Activated CD8-positive, alpha-beta T cell treated with anti-CD3 and anti-CD28 coated beads, Interleukin-2, amount 10 ng/mL, durations not matched to agents 7 days and 5 days (primary cell): ENCODE measurements around the gene ZMIZ1. TPM values are rescaled to one million over a fixed set of nuclear protein-coding genes. Genes with fewer than 3 reads are reported as not detected.
"Not testable (repeated sequence)": the region's sequence is repeated elsewhere in the genome, so short reads cannot be mapped to it uniquely, and the experiment has no call there.

Experiments used
- ATAC-seq: fragments of 150-1000 bp; cut with Tn5 transposase; one replicate; pipeline ENCODE4 v1.10.0; 2021; ENCODE audit warnings: moderate library complexity
- CTCF ChIA-PET: fragments of 350-600 bp; sonication (Branson Sonifier 250); formaldehyde crosslinking; loops from one replicate; lab custom pipeline; 2021; ENCODE audit warnings: antibody characterized with exemption; lab: Charles Lee
- POLR2A ChIA-PET: fragments of 350-600 bp; sonication (Branson Sonifier 250); formaldehyde crosslinking; loops from one replicate; lab custom pipeline; 2021; ENCODE audit warnings: antibody characterized with exemption; lab: Charles Lee
- DNase-seq: peaks from one replicate; pipeline ENCODE4 v3.0.0-alpha.2; 2020
- H3K27ac Mint-ChIP-seq: one replicate; pipeline ENCODE4 v1.8.0; 2021; ENCODE audit warnings: mild to moderate bottlenecking, mixed read lengths
- H3K27me3 Mint-ChIP-seq: one replicate; pipeline ENCODE4 v1.8.0; 2021; ENCODE audit warnings: low read depth, mixed read lengths
- H3K36me3 Mint-ChIP-seq: one replicate; pipeline ENCODE4 v1.8.0; 2021; ENCODE audit warnings: low read depth, mixed read lengths
- H3K4me1 Mint-ChIP-seq: one replicate; pipeline ENCODE4 v1.8.0; 2021; ENCODE audit warnings: low read depth, mixed read lengths
- H3K4me3 Mint-ChIP-seq: one replicate; pipeline ENCODE4 v1.8.0; 2021; ENCODE audit warnings: mild to moderate bottlenecking, mixed read lengths
- H3K9me3 Mint-ChIP-seq: one replicate; pipeline ENCODE4 v1.8.0; 2022; ENCODE audit warnings: mixed read lengths; ENCODE audit not compliant: insufficient read depth
- total RNA-seq, 2 experiments: library from RNA; stranded (reverse); gene quantifications; one replicate each; pipeline ENCODE4 v1.2.3, GENCODE V29; 2021

Gene ZMIZ1
- total RNA-seq, 2 experiments from 2014 or later: 39.9 to 40.6 TPM

GRCh38 chr10:79327090-79327457 is 258.3 kb downstream of the ZMIZ1 start:
- ChIA-PET CTCF (interaction anchor here (2.7 kb wide), 1 partner anchor 18 kb away, joined by 7 read pairs; no protein-coding TSS in a partner anchor), POLR2A (interaction anchor here (1.7 kb wide), 1 partner anchor 21 kb away, joined by 9 read pairs; the partner anchor contains the start of gene PPIF)
- no peak overlapping the region for H3K4me3 Mint-ChIP-seq
- H3K4me1 Mint-ChIP-seq: peaks cover 42% of the 10 kb centered on the region
- H3K27me3 Mint-ChIP-seq: no peaks in the 10 kb centered on the region
- H3K9me3 Mint-ChIP-seq: no peaks in the 10 kb centered on the region
- peaks cover 1% of the 10 kb centered on the region for H3K36me3 Mint-ChIP-seq
- no peak for DNase-seq
- H3K27ac Mint-ChIP-seq: no peak overlapping the region
- no peak for ATAC-seq

- peaks cover 2% of the 10 kb centered on the region for H3K36me3 Mint-ChIP-seq
- CTCF ChIA-PET: interaction anchor here (1.1 to 2.7 kb wide), 2 partner anchors 16 to 17 kb away, joined by 3 to 7 read pairs; no protein-coding TSS in a partner anchor
- no peaks in the 10 kb centered on the region for H3K27me3 Mint-ChIP-seq
- no peak for DNase-seq
- no peak overlapping the region for H3K4me3 Mint-ChIP-seq
- H3K9me3 Mint-ChIP-seq: no peaks in the 10 kb centered on the region
- H3K27ac Mint-ChIP-seq: no peak overlapping the region
- POLR2A ChIA-PET: no interaction called here
- ATAC-seq: no peak
- H3K4me1 Mint-ChIP-seq: peaks cover 34% of the 10 kb centered on the region
These were observed 259.5 kb downstream of the ZMIZ1 start for GRCh38 chr10:79328147-79328701.

- CTCF ChIA-PET: interaction anchor here (1.0 to 9.0 kb wide), 6 partner anchors 9 to 139 kb away, joined by 3 to 73 read pairs (median 6); no protein-coding TSS in a partner anchor
- H3K9me3 Mint-ChIP-seq: no peaks in the 10 kb centered on the region
- POLR2A ChIA-PET: interaction anchor here (4.4 kb wide), 1 partner anchor 19 kb away, joined by 21 read pairs; the partner anchor contains the start of gene PPIF
- peaks cover 27% of the 10 kb centered on the region for H3K4me1 Mint-ChIP-seq
- ATAC-seq (no peak), DNase-seq (no peak)
- no peak overlapping the region for H3K27ac Mint-ChIP-seq
- H3K4me3 Mint-ChIP-seq: no peak overlapping the region
- peaks cover 2% of the 10 kb centered on the region for H3K36me3 Mint-ChIP-seq
- no peaks in the 10 kb centered on the region for H3K27me3 Mint-ChIP-seq
These were observed 260.2 kb downstream of the ZMIZ1 start for GRCh38 chr10:79328737-79329504.

GRCh38 chr10:79329529-79329928 is 260.8 kb downstream of the ZMIZ1 start:
- Mint-ChIP-seq H3K4me1 (peaks cover 21% of the 10 kb centered on the region), H3K4me3 (no peak overlapping the region), H3K27ac (no peak overlapping the region), H3K36me3 (peaks cover 2% of the 10 kb centered on the region), H3K27me3 (no peaks in the 10 kb centered on the region), H3K9me3 (no peaks in the 10 kb centered on the region)
- CTCF ChIA-PET: interaction anchor here (1.0 to 9.0 kb wide), 6 partner anchors 9 to 138 kb away, joined by 3 to 73 read pairs (median 6); partner anchors contain the start of gene PPIF
- ATAC-seq (no peak), DNase-seq (no peak)
- POLR2A ChIA-PET: interaction anchor here (4.4 kb wide), 1 partner anchor 18 kb away, joined by 21 read pairs; the partner anchor contains the start of gene PPIF

- Mint-ChIP-seq H3K9me3 (no peaks in the 10 kb centered on the region), H3K27me3 (no peaks in the 10 kb centered on the region), H3K4me1 (peaks cover 16% of the 10 kb centered on the region), H3K36me3 (peaks cover 2% of the 10 kb centered on the region), H3K27ac (no peak overlapping the region), H3K4me3 (no peak overlapping the region)
- ATAC-seq (peak; percentile 12), DNase-seq (no peak)
- CTCF ChIA-PET: interaction anchor here (1.2 to 9.0 kb wide), 6 partner anchors 9 to 17 kb away, joined by 3 to 73 read pairs (median 8); partner anchors contain the start of gene PPIF
- POLR2A ChIA-PET: interaction anchor here (0.8 to 4.4 kb wide), 6 partner anchors 8 to 113 kb away, joined by 3 to 21 read pairs (median 6); partner anchors contain the start of gene PPIF
These were observed 262.5 kb downstream of the ZMIZ1 start for GRCh38 chr10:79331226-79331625.

GRCh38 chr10:79331709-79332108 is 262.9 kb downstream of the ZMIZ1 start:
- Mint-ChIP-seq H3K4me1 (peaks cover 16% of the 10 kb centered on the region), H3K27me3 (no peaks in the 10 kb centered on the region), H3K36me3 (peaks cover 2% of the 10 kb centered on the region), H3K27ac (peak overlapping the region; percentile 47), H3K9me3 (no peaks in the 10 kb centered on the region), H3K4me3 (no peak overlapping the region)
- ATAC-seq (peak; percentile 75), DNase-seq (peak; percentile 60)
- POLR2A ChIA-PET: interaction anchor here (0.8 to 4.4 kb wide), 6 partner anchors 8 to 113 kb away, joined by 3 to 21 read pairs (median 6); partner anchors contain the start of gene PPIF
- CTCF ChIA-PET: interaction anchor here (1.2 to 9.0 kb wide), 5 partner anchors 8 to 17 kb away, joined by 3 to 73 read pairs (median 7); partner anchors contain the start of gene PPIF

- ATAC-seq, H3K4me3 Mint-ChIP-seq, DNase-seq, H3K36me3 Mint-ChIP-seq, H3K27me3 Mint-ChIP-seq, H3K27ac Mint-ChIP-seq, H3K9me3 Mint-ChIP-seq: not testable (repeated sequence)
- POLR2A ChIA-PET: interaction anchor here (1.5 to 4.4 kb wide), 2 partner anchors 10 to 15 kb away, joined by 4 to 21 read pairs; partner anchors contain the start of gene PPIF
- H3K4me1 Mint-ChIP-seq: peaks cover 16% of the 10 kb centered on the region
- CTCF ChIA-PET: interaction anchor here (2.4 to 9.0 kb wide), 3 partner anchors 12 to 13 kb away, joined by 7 to 73 read pairs (median 33); partner anchors contain the start of gene PPIF
These were observed 264.0 kb downstream of the ZMIZ1 start for GRCh38 chr10:79332610-79333315.

- no peak for DNase-seq
- Mint-ChIP-seq H3K9me3 (no peaks in the 10 kb centered on the region), H3K27me3 (no peaks in the 10 kb centered on the region), H3K4me3 (no peak overlapping the region), H3K4me1 (peaks cover 16% of the 10 kb centered on the region), H3K36me3 (peaks cover 2% of the 10 kb centered on the region), H3K27ac (no peak overlapping the region)
- no peak for ATAC-seq
- POLR2A ChIA-PET: interaction anchor here (1.5 to 4.4 kb wide), 2 partner anchors 11 to 14 kb away, joined by 4 to 21 read pairs; partner anchors contain the start of gene PPIF
- CTCF ChIA-PET: interaction anchor here (3.0 to 9.0 kb wide), 2 partner anchors 12 to 13 kb away, joined by 33 to 73 read pairs; partner anchors contain the start of gene PPIF
These were observed 264.7 kb downstream of the ZMIZ1 start for GRCh38 chr10:79333513-79333912.

GRCh38 chr10:79334573-79334972 is 265.8 kb downstream of the ZMIZ1 start:
- Mint-ChIP-seq H3K27ac (no peak overlapping the region), H3K9me3 (no peaks in the 10 kb centered on the region), H3K27me3 (no peaks in the 10 kb centered on the region), H3K36me3 (peaks cover 2% of the 10 kb centered on the region), H3K4me3 (no peak overlapping the region), H3K4me1 (peaks cover 16% of the 10 kb centered on the region)
- no peak for ATAC-seq
- CTCF ChIA-PET: interaction anchor here (1.2 to 9.0 kb wide), 3 partner anchors 11 to 40 kb away, joined by 4 to 73 read pairs (median 33); partner anchors contain the start of gene PPIF
- POLR2A ChIA-PET: interaction anchor here (0.6 to 2.0 kb wide), 7 partner anchors 9 to 853 kb away, joined by 3 to 13 read pairs (median 3); partner anchors contain the start of gene PPIF
- DNase-seq: no peak

- H3K4me1 Mint-ChIP-seq: peaks cover 16% of the 10 kb centered on the region
- ChIA-PET CTCF (interaction anchor here (1.2 to 9.0 kb wide), 3 partner anchors 11 to 39 kb away, joined by 4 to 73 read pairs (median 33); partner anchors contain the start of gene PPIF), POLR2A (interaction anchor here (0.8 to 2.0 kb wide), 6 partner anchors 9 to 853 kb away, joined by 3 to 13 read pairs (median 4); partner anchors contain the start of gene PPIF)
- H3K9me3 Mint-ChIP-seq: no peaks in the 10 kb centered on the region
- peaks cover 2% of the 10 kb centered on the region for H3K36me3 Mint-ChIP-seq
- H3K27me3 Mint-ChIP-seq: no peaks in the 10 kb centered on the region
- ATAC-seq: no peak
- no peak overlapping the region for H3K4me3 Mint-ChIP-seq
- peak overlapping the region; percentile 40 for H3K27ac Mint-ChIP-seq
- DNase-seq: no peak
These were observed 266.3 kb downstream of the ZMIZ1 start for GRCh38 chr10:79335094-79335469.
